Endothelial cell (in vitro differentiated cells): ENCODE measurements around the gene EDDM13. TPM values are rescaled to one million over a fixed set of nuclear protein-coding genes. Genes with fewer than 3 reads are reported as not detected.

ENCODE experiments used
- DNase-seq: peaks from one replicate; pipeline ENCODE4 v3.0.0; 2021; ENCODE audit warnings: low spot score
- H3K27ac Mint-ChIP-seq: one replicate; pipeline ENCODE4 v1.8.0; 2021; ENCODE audit warnings: mixed read lengths, inconsistent platforms; ENCODE audit not compliant: unreplicated experiment
- H3K27me3 Mint-ChIP-seq: one replicate; pipeline ENCODE4 v1.8.0; 2021; ENCODE audit warnings: mild to moderate bottlenecking, moderate library complexity, mixed read lengths, inconsistent platforms; ENCODE audit not compliant: unreplicated experiment
- H3K36me3 Mint-ChIP-seq: one replicate; pipeline ENCODE4 v1.8.0; 2021; ENCODE audit warnings: mild to moderate bottlenecking, low read depth, mixed read lengths, inconsistent platforms; ENCODE audit not compliant: unreplicated experiment
- H3K4me1 Mint-ChIP-seq: one replicate; pipeline ENCODE4 v1.8.0; 2021; ENCODE audit warnings: mild to moderate bottlenecking, mixed read lengths, inconsistent platforms; ENCODE audit not compliant: unreplicated experiment
- H3K4me3 Mint-ChIP-seq: one replicate; pipeline ENCODE4 v1.8.0; 2021; ENCODE audit warnings: mild to moderate bottlenecking, mixed read lengths, inconsistent platforms; ENCODE audit not compliant: unreplicated experiment
- H3K9me3 Mint-ChIP-seq: one replicate; pipeline ENCODE4 v1.8.0; 2021; ENCODE audit warnings: mixed read lengths, inconsistent platforms; ENCODE audit not compliant: unreplicated experiment
- CTCF ChIP-seq: fragments of 200-600 bp; sonication (generic); IDR thresholded peaks from one replicate; pipeline ENCODE4 v1.5.0; 2021; ENCODE audit warnings: antibody characterized with exemption; ENCODE audit not compliant: unreplicated experiment
- total RNA-seq: library from RNA; stranded (reverse); fragmentation: NEBNext Ultra II Directional; extraction: Animal tissue kit (Norgen Biotek cat#: 25700); gene quantifications from one replicate; pipeline ENCODE4 v1.2.1, GENCODE V29; 2021; ENCODE audit not compliant: unreplicated experiment

EDDM13 gene
- total RNA-seq, 1 donor from 2014 or later: not detected

GRCh38 chr19:56351208-56351607 lies 78.7 kb downstream of the EDDM13 start:
- no peaks in the 10 kb centered on the region for H3K27me3 Mint-ChIP-seq
- DNase-seq: no peak
- H3K27ac Mint-ChIP-seq: no peak overlapping the region
- peaks cover 5% of the 10 kb centered on the region for H3K36me3 Mint-ChIP-seq
- no peaks in the 10 kb centered on the region for H3K4me1 Mint-ChIP-seq
- H3K4me3 Mint-ChIP-seq: no peak overlapping the region
- H3K9me3 Mint-ChIP-seq: no peaks in the 10 kb centered on the region
- TF ChIP-seq CTCF: no peak

GRCh38 chr19:56355517-56355916 lies 83.0 kb downstream of the EDDM13 start:
- Mint-ChIP-seq H3K27me3 (peaks cover 2% of the 10 kb centered on the region), H3K27ac (no peak overlapping the region), H3K4me3 (no peak overlapping the region), H3K4me1 (no peaks in the 10 kb centered on the region), H3K9me3 (no peaks in the 10 kb centered on the region), H3K36me3 (peaks cover 7% of the 10 kb centered on the region)
- DNase-seq: no peak
- no peak for TF ChIP-seq CTCF

GRCh38 chr19:56356944-56357343 lies 84.4 kb downstream of the EDDM13 start:
- no peaks in the 10 kb centered on the region for H3K9me3 Mint-ChIP-seq

More at GRCh38 chr19:56356944-56357343, 84.4 kb downstream of the EDDM13 start:
- Mint-ChIP-seq H3K4me1 (no peaks in the 10 kb centered on the region), H3K4me3 (no peak overlapping the region), H3K27me3 (peaks cover 2% of the 10 kb centered on the region), H3K27ac (no peak overlapping the region), H3K36me3 (peaks cover 15% of the 10 kb centered on the region)
- no peak for DNase-seq
- TF ChIP-seq CTCF: no peak

Other genes starting within 250 kb of the EDDM13 start
- 31.2 TPM for gene ZNF787, start 151.5 kb upstream of the EDDM13 start, total RNA-seq
- 40.8 TPM for gene ZNF444, start 131.5 kb upstream of the EDDM13 start, total RNA-seq
- gene GALP, start 96.7 kb upstream of the EDDM13 start, total RNA-seq: not detected
- gene ZSCAN5B, start 75.0 kb upstream of the EDDM13 start, total RNA-seq: not detected
- gene ZSCAN5C, start 70.5 kb upstream of the EDDM13 start, total RNA-seq: not detected
- 10.4 TPM for gene ZSCAN5A, start 42.1 kb downstream of the EDDM13 start, total RNA-seq
- 3.5 TPM for gene ZNF582, start 120.8 kb downstream of the EDDM13 start, total RNA-seq
- 7.8 TPM for gene ZNF583, start 131.6 kb downstream of the EDDM13 start, total RNA-seq
- 3.4 TPM for gene ZNF667, start 204.6 kb downstream of the EDDM13 start, total RNA-seq
- gene ZNF471, start 235.1 kb downstream of the EDDM13 start, total RNA-seq: 2.6 TPM